ENCODE data around the gene CSF1R.

- TF ChIP-seq CTCF (IDR thresholded peaks at IDR 0.05; ENCODE audit: borderline replicate concordance, extremely low read depth, low read length, poor library complexity, severe bottlenecking): no peak
- no peak for TF ChIP-seq EZH2 (IDR thresholded peaks at IDR 0.05; ENCODE audit: borderline replicate concordance, low read depth, low read length, severe bottlenecking)
Observed at GRCh38 chr5:150035139-150035895, 51.0 kb downstream of the CSF1R start.
